Choroid plexus epithelial cell (primary cell): Measurements from ENCODE around the gene CDHR4.
"Not testable (repeated sequence)": the region's sequence is repeated elsewhere in the genome, so short reads cannot be mapped to it uniquely, and the experiment has no call there.

Source experiments
- DNase-seq: peaks from one replicate; pipeline ENCODE4 v3.0.0-alpha.2; 2010; ENCODE audit warnings: low read depth
- H3K4me3 ChIP-seq: 2 replicates; pipeline ENCODE4 v1.5.1; 2011; ENCODE audit warnings: low read depth, mild to moderate bottlenecking, control low read depth, low read length, moderate library complexity
- CTCF ChIP-seq: conservative IDR thresholded peaks from 2 replicates; pipeline ENCODE4 v1.5.1; 2011; ENCODE audit warnings: low read depth, mild to moderate bottlenecking, control low read depth, inconsistent platforms, low read length, moderate library complexity

CDHR4 gene

GRCh38 chr3:49840388-49840787 is 40.7 kb upstream of the CDHR4 start:
- H3K4me3 ChIP-seq = no peak overlapping the region
- peak; percentile 24 for DNase-seq
- TF ChIP-seq CTCF = no peak

- DNase-seq = peak; percentile 89
- peak; percentile 96 for TF ChIP-seq CTCF
- no peak overlapping the region for H3K4me3 ChIP-seq
Observed at GRCh38 chr3:49839193-49839809, 39.6 kb upstream of the CDHR4 start.

- no peak for DNase-seq
- H3K4me3 ChIP-seq = no peak overlapping the region
- no peak for TF ChIP-seq CTCF
Observed at GRCh38 chr3:49831341-49831740, 31.7 kb upstream of the CDHR4 start.

- TF ChIP-seq CTCF = no peak
Observed at GRCh38 chr3:49826016-49826415, 26.3 kb upstream of the CDHR4 start.

DNA sequence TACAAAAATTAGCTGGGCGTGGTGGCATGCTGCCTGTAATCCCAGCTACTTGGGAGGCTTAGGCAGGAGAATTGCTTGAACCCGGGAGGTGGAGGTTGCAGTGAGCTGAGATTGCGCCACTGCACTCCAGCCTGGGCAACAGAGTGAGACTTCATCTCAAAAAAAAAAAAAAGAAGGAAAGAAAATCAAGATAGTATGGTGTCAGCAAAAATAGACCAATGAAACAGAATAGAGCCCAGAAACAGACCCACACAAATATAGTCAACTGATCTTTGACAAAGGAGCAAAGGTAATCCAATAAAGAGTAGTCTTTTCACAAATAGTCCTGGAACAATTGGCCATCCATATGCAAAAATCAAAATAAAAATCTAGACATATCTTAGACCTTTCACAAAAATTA is 23.5 kb upstream of the CDHR4 start:
- not testable (repeated sequence) for H3K4me3 ChIP-seq, DNase-seq

More at GRCh38 chr3:49826016-49826415, 26.3 kb upstream of the CDHR4 start:
- DNase-seq = no peak
- no peak overlapping the region for H3K4me3 ChIP-seq

- TF ChIP-seq CTCF = no peak
- DNase-seq = peak; percentile 88
- peak within 1 kb of the TSS; percentile 64 for H3K4me3 ChIP-seq
Observed at GRCh38 chr3:49813497-49814174, 14.0 kb upstream of the CDHR4 start, which contains the start of gene UBA7. TSS of gene UBA7 (minus strand) at chr3:49813953. CDS start at chr3:49813787, 166 bp downstream.

DNA sequence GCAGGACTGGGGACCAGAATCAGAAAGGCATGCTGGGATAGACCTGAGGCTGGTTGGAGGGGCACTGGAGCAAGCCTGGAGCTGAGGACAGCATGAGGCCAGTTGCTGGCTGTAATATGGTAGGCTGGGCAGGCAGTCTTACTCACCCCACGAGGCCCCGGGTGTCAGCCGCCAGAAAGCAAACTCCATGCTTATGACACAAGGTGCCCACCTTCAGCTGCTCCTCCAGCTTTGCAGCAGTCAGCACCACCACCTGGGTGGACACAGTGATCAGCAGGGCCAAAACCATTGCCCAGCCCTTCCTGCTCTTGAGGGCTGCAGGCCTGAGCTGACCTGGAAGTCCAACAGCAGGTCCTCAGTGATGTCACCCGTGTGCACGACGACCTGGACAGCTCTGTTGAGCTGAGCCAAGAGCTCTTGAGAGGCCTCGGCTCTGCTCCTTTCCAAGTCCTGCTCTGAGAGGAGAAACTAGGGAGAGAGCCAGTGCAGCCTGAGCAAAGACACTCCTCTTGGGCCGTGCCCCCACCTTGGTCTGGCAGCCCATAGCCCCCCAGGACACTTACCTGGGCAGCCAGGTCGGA is 13.3 kb upstream of the CDHR4 start:
- no peak for DNase-seq
- peak overlapping the region; percentile 64 for H3K4me3 ChIP-seq
- TF ChIP-seq CTCF = no peak
